ENCODE results near the gene PTPRCAP. TPM values are rescaled to one million over a fixed set of nuclear protein-coding genes. Genes with fewer than 3 reads are reported as not detected.

Gene PTPRCAP
- total and polyA plus RNA-seq, 10 of the 15 experiments (the other 5 are each of a cell fraction or from before 2014, with no cell fraction given), result 4.7 to 266 (median 125) TPM

GRCh38 chr11:67422891-67423290 lies 14.6 kb downstream of the PTPRCAP start:
- SMC1A ChIA-PET (ENCODE audit: uncharacterized antibody, unreplicated experiment), result no interaction called here
- Histone ChIP-seq H3K4me3 (no peak overlapping the region), H3K4me1 (ENCODE audit: control insufficient read depth, insufficient read depth, low read length) (peaks cover 2% of the 10 kb centered on the region; the same call in 1 of the 2 replicates), H3K9me3 (replicated peaks; ENCODE audit: control insufficient read depth, insufficient read depth, low read length) (no peaks in the 10 kb centered on the region), H3K79me2 (ENCODE audit: control insufficient read depth, insufficient read depth, low read length) (no peaks in the 10 kb centered on the region), H3K27me3 (replicated peaks in 1 of 2; ENCODE audit: control insufficient read depth in 2 of 2, insufficient read depth in 2 of 2, low read length in 1 of 2) (no peaks in the 10 kb centered on the region), H3K27ac (ENCODE audit: control insufficient read depth, insufficient read depth) (no peak overlapping the region), H2AFZ (ENCODE audit: control insufficient read depth, low read depth, low read length) (no peak overlapping the region), H4K20me1 (ENCODE audit: control insufficient read depth, insufficient read depth) (no peaks in the 10 kb centered on the region), H3K4me2 (ENCODE audit: control insufficient read depth, insufficient read depth) (no peak overlapping the region), H3K9ac (ENCODE audit: control insufficient read depth, insufficient read depth, low read length) (no peak overlapping the region), H3K36me3 (ENCODE audit: control insufficient read depth in 2 of 2, insufficient read depth in 2 of 2, low read length in 1 of 2) (no peaks in the 10 kb centered on the region)
- no TSS peak for BruUV-seq (replicated peaks)
- CTCF ChIA-PET, result no interaction called here
- in situ Hi-C loops (cut with MboI) (no loop called here), intact Hi-C loops (cut with micrococcal nuclease; ENCODE audit: unreplicated experiment) (no loop called here)
- ATAC-seq (no peak), DNase-seq (ENCODE audit: low read depth, low spot score) (no peak), FAIRE-seq (no peak)
- no peak for TF ChIP-seq NFXL1 (IDR thresholded peaks at IDR 0.05; ENCODE audit: borderline replicate concordance)
- TF ChIP-seq SP1 (IDR thresholded peaks at IDR 0.05; ENCODE audit: low read depth, low read length), result no peak
- TF ChIP-seq POU2F2 (IDR thresholded peaks at IDR 0.05; ENCODE audit: borderline replicate concordance, low read depth, low read length), result no peak
- TF ChIP-seq CHD2 (IDR thresholded peaks at IDR 0.05; ENCODE audit: borderline replicate concordance, low read depth, low read length), result no peak
- TF ChIP-seq CHD1 (IDR thresholded peaks at IDR 0.05; ENCODE audit: low read depth, low read length), result no peak
- TF ChIP-seq YY1 (IDR thresholded peaks at IDR 0.05; ENCODE audit: low read depth, low read length), result no peak
- no peak for TF ChIP-seq MXI1 (IDR thresholded peaks at IDR 0.05; ENCODE audit: low read depth, low read length)
- RAD21 ChIA-PET (ENCODE audit: unreplicated experiment), result no interaction called here
- 79% methylated on average over 6 of the region's 6 CpGs for WGBS (ENCODE audit: insufficient coverage, insufficient replicate concordance, low lambda C conversion rate, missing lambda C conversion rate)
- POLR2A ChIA-PET, result interaction anchor here (1.4 kb wide), 1 partner anchor 9 kb away, joined by 3 read pairs; no protein-coding TSS in a partner anchor

- no peak for ATAC-seq
- Histone ChIP-seq H3K36me3 (ENCODE audit: control insufficient read depth in 2 of 2, insufficient read depth in 2 of 2, low read length in 1 of 2) (no peaks in the 10 kb centered on the region), H3K27me3 (replicated peaks in 1 of 2; ENCODE audit: control insufficient read depth in 2 of 2, insufficient read depth in 2 of 2, low read length in 1 of 2) (no peaks in the 10 kb centered on the region; a peak in 1 of 4 replicates), H3K4me2 (ENCODE audit: control insufficient read depth, insufficient read depth) (peak overlapping the region; percentile 84), H3K9ac (ENCODE audit: control insufficient read depth, insufficient read depth, low read length) (no peak overlapping the region), H4K20me1 (ENCODE audit: control insufficient read depth, insufficient read depth) (no peaks in the 10 kb centered on the region), H3K4me1 (ENCODE audit: control insufficient read depth, insufficient read depth, low read length) (peaks cover 2% of the 10 kb centered on the region; the same call in 1 of the 2 replicates), H3K27ac (ENCODE audit: control insufficient read depth, insufficient read depth) (no peak overlapping the region), H3K79me2 (ENCODE audit: control insufficient read depth, insufficient read depth, low read length) (no peaks in the 10 kb centered on the region), H2AFZ (ENCODE audit: control insufficient read depth, low read depth, low read length) (peak overlapping the region; percentile 59; the same call in 1 of the 2 replicates), H3K4me3 (peak overlapping the region; percentile 55; the same call in 1 of the 2 replicates), H3K9me3 (replicated peaks; ENCODE audit: control insufficient read depth, insufficient read depth, low read length) (no peaks in the 10 kb centered on the region)
- in situ Hi-C loops (cut with MboI) (no loop called here), intact Hi-C loops (cut with micrococcal nuclease; ENCODE audit: unreplicated experiment) (no loop called here)
- ChIA-PET SMC1A (ENCODE audit: uncharacterized antibody, unreplicated experiment) (interaction anchor here (0.6 to 1.5 kb wide), 2 partner anchors 9 to 38 kb away, joined by 3 read pairs; no protein-coding TSS in a partner anchor), CTCF (no interaction called here), POLR2A (interaction anchor here (0.6 to 3.9 kb wide), 5 partner anchors 16 to 67 kb away, joined by 3 to 28 read pairs (median 13); partner anchors contain the start of genes PPP1CA, PTPRCAP and TBC1D10C), RAD21 (ENCODE audit: unreplicated experiment) (interaction anchor here (1.2 to 2.4 kb wide), 4 partner anchors 16 to 68 kb away, joined by 3 to 8 read pairs (median 6); partner anchors contain the start of genes POLD4 and PPP1CA)
- 61% methylated on average over 17 of the region's 22 CpGs for WGBS (ENCODE audit: insufficient coverage, insufficient replicate concordance, low lambda C conversion rate, missing lambda C conversion rate)
- BruUV-seq (replicated peaks), result no TSS peak
- FAIRE-seq, result no peak
- DNase-seq (ENCODE audit: low read depth, low spot score), result no peak
- no peak for TF ChIP-seq SP1 (IDR thresholded peaks at IDR 0.05; ENCODE audit: low read depth, low read length)
- TF ChIP-seq, protein P1, sequence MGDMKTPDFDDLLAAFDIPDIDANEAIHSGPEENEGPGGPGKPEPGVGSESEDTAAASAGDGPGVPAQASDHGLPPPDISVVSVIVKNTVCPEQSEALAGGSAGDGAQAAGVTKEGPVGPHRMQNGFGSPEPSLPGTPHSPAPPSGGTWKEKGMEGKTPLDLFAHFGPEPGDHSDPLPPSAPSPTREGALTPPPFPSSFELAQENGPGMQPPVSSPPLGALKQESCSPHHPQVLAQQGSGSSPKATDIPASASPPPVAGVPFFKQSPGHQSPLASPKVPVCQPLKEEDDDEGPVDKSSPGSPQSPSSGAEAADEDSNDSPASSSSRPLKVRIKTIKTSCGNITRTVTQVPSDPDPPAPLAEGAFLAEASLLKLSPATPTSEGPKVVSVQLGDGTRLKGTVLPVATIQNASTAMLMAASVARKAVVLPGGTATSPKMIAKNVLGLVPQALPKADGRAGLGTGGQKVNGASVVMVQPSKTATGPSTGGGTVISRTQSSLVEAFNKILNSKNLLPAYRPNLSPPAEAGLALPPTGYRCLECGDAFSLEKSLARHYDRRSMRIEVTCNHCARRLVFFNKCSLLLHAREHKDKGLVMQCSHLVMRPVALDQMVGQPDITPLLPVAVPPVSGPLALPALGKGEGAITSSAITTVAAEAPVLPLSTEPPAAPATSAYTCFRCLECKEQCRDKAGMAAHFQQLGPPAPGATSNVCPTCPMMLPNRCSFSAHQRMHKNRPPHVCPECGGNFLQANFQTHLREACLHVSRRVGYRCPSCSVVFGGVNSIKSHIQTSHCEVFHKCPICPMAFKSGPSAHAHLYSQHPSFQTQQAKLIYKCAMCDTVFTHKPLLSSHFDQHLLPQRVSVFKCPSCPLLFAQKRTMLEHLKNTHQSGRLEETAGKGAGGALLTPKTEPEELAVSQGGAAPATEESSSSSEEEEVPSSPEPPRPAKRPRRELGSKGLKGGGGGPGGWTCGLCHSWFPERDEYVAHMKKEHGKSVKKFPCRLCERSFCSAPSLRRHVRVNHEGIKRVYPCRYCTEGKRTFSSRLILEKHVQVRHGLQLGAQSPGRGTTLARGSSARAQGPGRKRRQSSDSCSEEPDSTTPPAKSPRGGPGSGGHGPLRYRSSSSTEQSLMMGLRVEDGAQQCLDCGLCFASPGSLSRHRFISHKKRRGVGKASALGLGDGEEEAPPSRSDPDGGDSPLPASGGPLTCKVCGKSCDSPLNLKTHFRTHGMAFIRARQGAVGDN (IDR thresholded peaks at IDR 0.05), result no peak
- TF ChIP-seq BRCA1 (IDR thresholded peaks at IDR 0.05; ENCODE audit: low read depth, low read length), result no peak
- TF ChIP-seq ZNF217 (IDR thresholded peaks at IDR 0.05), result no peak
- TF ChIP-seq ZNF207 (IDR thresholded peaks at IDR 0.05; ENCODE audit: borderline replicate concordance), result no peak
- TF ChIP-seq BHLHE40 (IDR thresholded peaks at IDR 0.05; ENCODE audit: borderline replicate concordance in 1 of 2, low read depth in 2 of 2, low read length in 1 of 2), result 0 out of 4 replicates have a peak, but pooled peaks of 1 of the 2 experiments have one; percentile 9
- no peak for TF ChIP-seq POU2F2 (IDR thresholded peaks at IDR 0.05; ENCODE audit: borderline replicate concordance, low read depth, low read length)
- TF ChIP-seq HDGF (IDR thresholded peaks at IDR 0.05), result 0 out of 2 replicates have a peak, but pooled peaks have one; percentile 13
These were observed 16.0 kb downstream of the PTPRCAP start for GRCh38 chr11:67421430-67422031.

All from GM12878 (cell line).